GM12878 (cell line): ENCODE measurements around the gene PRICKLE4. TPM values are rescaled to one million over a fixed set of nuclear protein-coding genes. Genes with fewer than 3 reads are reported as not detected.
A peak's percentile ranks its signal among the peaks of the same experiment; 100 is the strongest.

Source experiments
- ATF7 ChIP-seq: fragments of 450-650 bp; IDR thresholded peaks from 2 replicates; pipeline ENCODE4 v1.6.1; 2016; ENCODE audit warnings: low read depth, mild to moderate bottlenecking
- BCL3 ChIP-seq: IDR thresholded peaks from 2 replicates; pipeline ENCODE4 v1.6.1; 2011; ENCODE audit warnings: borderline replicate concordance, low read depth, mild to moderate bottlenecking, moderate library complexity, low read length; ENCODE audit not compliant: insufficient read depth, poor library complexity, severe bottlenecking
- BHLHE40 ChIP-seq, 2 experiments: fragments of 450-650 bp in 1 of 2; IDR thresholded peaks; 2 replicates each; pipeline ENCODE4 v1.6.1; 2011 to 2017; ENCODE audit warnings: low read depth in 2 of 2, borderline replicate concordance in 1 of 2, improper control_type of control experiment in 1 of 2, low read length in 1 of 2, mild to moderate bottlenecking in 1 of 2
- CTCF ChIP-seq, 3 experiments: IDR thresholded peaks in 2 of 3; conservative IDR thresholded peaks in 1 of 3; 2 replicates each; pipeline ENCODE4 v1.5.1; 2011; ENCODE audit warnings: low read depth in 3 of 3, low read length in 3 of 3, mild to moderate bottlenecking in 3 of 3, control low read depth in 2 of 3, moderate library complexity in 2 of 3, inconsistent platforms in 1 of 3, mixed read lengths in 1 of 3; ENCODE audit not compliant: control insufficient read depth in 2 of 3, insufficient read depth in 1 of 3; ENCODE audit errors: extremely low read depth in 1 of 3
- EZH2 ChIP-seq: IDR thresholded peaks from 2 replicates; pipeline ENCODE4 v1.6.1; 2012; ENCODE audit warnings: low read depth, mild to moderate bottlenecking, control low read depth, inconsistent platforms, low read length, borderline replicate concordance; ENCODE audit not compliant: control insufficient read depth
- IRF4 ChIP-seq: IDR thresholded peaks from 2 replicates; pipeline ENCODE4 v1.6.1; 2011; ENCODE audit warnings: low read depth, low read length
- LARP7 ChIP-seq: fragments of 450-650 bp; IDR thresholded peaks from 2 replicates; pipeline ENCODE4 v1.6.1; 2017; ENCODE audit warnings: mild to moderate bottlenecking
- SREBF2 ChIP-seq: IDR thresholded peaks from 2 replicates; pipeline ENCODE4 v1.6.1; 2012; ENCODE audit warnings: mild to moderate bottlenecking, low read length
- USF2 ChIP-seq: IDR thresholded peaks from 2 replicates; pipeline ENCODE4 v1.6.1; 2011; ENCODE audit warnings: low read depth, low read length, improper control_type of control experiment, borderline replicate concordance
- ZZZ3 ChIP-seq: IDR thresholded peaks from 2 replicates; pipeline ENCODE4 v1.6.1; 2011; ENCODE audit warnings: low read depth; ENCODE audit not compliant: control insufficient read depth, insufficient read length
- polyA plus RNA-seq, 11 experiments: library from polyadenylated mRNA; depleted of rRNA in 4 of 11; unstranded in 6 of 11; stranded (reverse) in 5 of 11; fragments of >200 nt; fragmentation: Nextera tagmentation in 4 of 11; fragmentation: Illumina TruSeq in 1 of 11; extraction: Ambion mirVana in 4 of 11; extraction: Trizol in 1 of 11; gene quantifications; 1 replicate in 1 of 11; 2 replicates in 10 of 11; pipeline versions ENCODE4 v1.2.1 to v1.2.3, GENCODE V29; 2011 to 2016; ENCODE audit warnings: inconsistent platforms in 2 of 11, missing spikeins in 2 of 11, low read depth in 1 of 11
- total RNA-seq, 4 experiments: library from RNA; depleted of rRNA in 3 of 4; stranded (reverse); fragments of >200 nt in 3 of 4; fragmentation: Illumina TruSeq in 1 of 4; extraction: Trizol in 1 of 4; gene quantifications; 2 replicates each; pipeline versions ENCODE4 v1.2.1 to v1.2.3, GENCODE V29; 2013 to 2021
- TF ChIP-seq, protein P1 (sequence below): fragments of 450-650 bp; IDR thresholded peaks from 2 replicates; pipeline ENCODE4 v1.6.1; 2016; ENCODE audit warnings: mild to moderate bottlenecking, moderate library complexity, borderline replicate concordance
- TF ChIP-seq, protein P2 (sequence below): fragments of 450-650 bp; IDR thresholded peaks from 2 replicates; pipeline ENCODE4 v1.6.1; 2017; ENCODE audit warnings: mild to moderate bottlenecking
- TF ChIP-seq, protein P3 (sequence below): fragments of 450-650 bp; formaldehyde crosslinking; IDR thresholded peaks from 2 replicates; pipeline ENCODE4 v1.5.0; 2022; ENCODE audit warnings: mild to moderate bottlenecking, missing genetic modification characterization

PRICKLE4 gene
- total and polyA plus RNA-seq, 10 of the 15 experiments (the other 5 are each of a cell fraction or from before 2014, with no cell fraction given): 0.33 to 0.85 (median 0.35) TPM; not detected in 7

GRCh38 chr6:41732591-41733359 is 47.8 kb upstream of the PRICKLE4 start (continued):
- no peak for TF ChIP-seq USF2
- TF ChIP-seq BCL3: peak; percentile 85
- TF ChIP-seq BHLHE40 (IDR thresholded peaks at IDR 0.05; ENCODE audit: borderline replicate concordance in 1 of 2, low read depth in 2 of 2, low read length in 1 of 2): peak; percentile 72 to 76; a peak in 3 of 4 replicates
- TF ChIP-seq, protein P1, sequence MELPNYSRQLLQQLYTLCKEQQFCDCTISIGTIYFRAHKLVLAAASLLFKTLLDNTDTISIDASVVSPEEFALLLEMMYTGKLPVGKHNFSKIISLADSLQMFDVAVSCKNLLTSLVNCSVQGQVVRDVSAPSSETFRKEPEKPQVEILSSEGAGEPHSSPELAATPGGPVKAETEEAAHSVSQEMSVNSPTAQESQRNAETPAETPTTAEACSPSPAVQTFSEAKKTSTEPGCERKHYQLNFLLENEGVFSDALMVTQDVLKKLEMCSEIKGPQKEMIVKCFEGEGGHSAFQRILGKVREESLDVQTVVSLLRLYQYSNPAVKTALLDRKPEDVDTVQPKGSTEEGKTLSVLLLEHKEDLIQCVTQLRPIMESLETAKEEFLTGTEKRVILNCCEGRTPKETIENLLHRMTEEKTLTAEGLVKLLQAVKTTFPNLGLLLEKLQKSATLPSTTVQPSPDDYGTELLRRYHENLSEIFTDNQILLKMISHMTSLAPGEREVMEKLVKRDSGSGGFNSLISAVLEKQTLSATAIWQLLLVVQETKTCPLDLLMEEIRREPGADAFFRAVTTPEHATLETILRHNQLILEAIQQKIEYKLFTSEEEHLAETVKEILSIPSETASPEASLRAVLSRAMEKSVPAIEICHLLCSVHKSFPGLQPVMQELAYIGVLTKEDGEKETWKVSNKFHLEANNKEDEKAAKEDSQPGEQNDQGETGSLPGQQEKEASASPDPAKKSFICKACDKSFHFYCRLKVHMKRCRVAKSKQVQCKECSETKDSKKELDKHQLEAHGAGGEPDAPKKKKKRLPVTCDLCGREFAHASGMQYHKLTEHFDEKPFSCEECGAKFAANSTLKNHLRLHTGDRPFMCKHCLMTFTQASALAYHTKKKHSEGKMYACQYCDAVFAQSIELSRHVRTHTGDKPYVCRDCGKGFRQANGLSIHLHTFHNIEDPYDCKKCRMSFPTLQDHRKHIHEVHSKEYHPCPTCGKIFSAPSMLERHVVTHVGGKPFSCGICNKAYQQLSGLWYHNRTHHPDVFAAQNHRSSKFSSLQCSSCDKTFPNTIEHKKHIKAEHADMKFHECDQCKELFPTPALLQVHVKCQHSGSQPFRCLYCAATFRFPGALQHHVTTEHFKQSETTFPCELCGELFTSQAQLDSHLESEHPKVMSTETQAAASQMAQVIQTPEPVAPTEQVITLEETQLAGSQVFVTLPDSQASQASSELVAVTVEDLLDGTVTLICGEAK: peak; percentile 14; the same call in 1 of the 2 replicates
- TF ChIP-seq, protein P2, sequence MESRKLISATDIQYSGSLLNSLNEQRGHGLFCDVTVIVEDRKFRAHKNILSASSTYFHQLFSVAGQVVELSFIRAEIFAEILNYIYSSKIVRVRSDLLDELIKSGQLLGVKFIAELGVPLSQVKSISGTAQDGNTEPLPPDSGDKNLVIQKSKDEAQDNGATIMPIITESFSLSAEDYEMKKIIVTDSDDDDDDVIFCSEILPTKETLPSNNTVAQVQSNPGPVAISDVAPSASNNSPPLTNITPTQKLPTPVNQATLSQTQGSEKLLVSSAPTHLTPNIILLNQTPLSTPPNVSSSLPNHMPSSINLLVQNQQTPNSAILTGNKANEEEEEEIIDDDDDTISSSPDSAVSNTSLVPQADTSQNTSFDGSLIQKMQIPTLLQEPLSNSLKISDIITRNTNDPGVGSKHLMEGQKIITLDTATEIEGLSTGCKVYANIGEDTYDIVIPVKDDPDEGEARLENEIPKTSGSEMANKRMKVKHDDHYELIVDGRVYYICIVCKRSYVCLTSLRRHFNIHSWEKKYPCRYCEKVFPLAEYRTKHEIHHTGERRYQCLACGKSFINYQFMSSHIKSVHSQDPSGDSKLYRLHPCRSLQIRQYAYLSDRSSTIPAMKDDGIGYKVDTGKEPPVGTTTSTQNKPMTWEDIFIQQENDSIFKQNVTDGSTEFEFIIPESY: no peak
- TF ChIP-seq ATF7: peak; percentile 87
- TF ChIP-seq ZZZ3: no peak
- no peak; the same call in 1 of the 2 replicates for TF ChIP-seq IRF4
- TF ChIP-seq CTCF (IDR thresholded peaks at IDR 0.05 in 2 of 3, conservative IDR thresholded peaks at IDR 0.05 in 1 of 3; ENCODE audit: control insufficient read depth in 2 of 3, extremely low read depth in 1 of 3, insufficient read depth in 1 of 3, low read depth in 3 of 3, low read length in 3 of 3): no peak
- TF ChIP-seq SREBF2: no peak
- TF ChIP-seq, protein P3, sequence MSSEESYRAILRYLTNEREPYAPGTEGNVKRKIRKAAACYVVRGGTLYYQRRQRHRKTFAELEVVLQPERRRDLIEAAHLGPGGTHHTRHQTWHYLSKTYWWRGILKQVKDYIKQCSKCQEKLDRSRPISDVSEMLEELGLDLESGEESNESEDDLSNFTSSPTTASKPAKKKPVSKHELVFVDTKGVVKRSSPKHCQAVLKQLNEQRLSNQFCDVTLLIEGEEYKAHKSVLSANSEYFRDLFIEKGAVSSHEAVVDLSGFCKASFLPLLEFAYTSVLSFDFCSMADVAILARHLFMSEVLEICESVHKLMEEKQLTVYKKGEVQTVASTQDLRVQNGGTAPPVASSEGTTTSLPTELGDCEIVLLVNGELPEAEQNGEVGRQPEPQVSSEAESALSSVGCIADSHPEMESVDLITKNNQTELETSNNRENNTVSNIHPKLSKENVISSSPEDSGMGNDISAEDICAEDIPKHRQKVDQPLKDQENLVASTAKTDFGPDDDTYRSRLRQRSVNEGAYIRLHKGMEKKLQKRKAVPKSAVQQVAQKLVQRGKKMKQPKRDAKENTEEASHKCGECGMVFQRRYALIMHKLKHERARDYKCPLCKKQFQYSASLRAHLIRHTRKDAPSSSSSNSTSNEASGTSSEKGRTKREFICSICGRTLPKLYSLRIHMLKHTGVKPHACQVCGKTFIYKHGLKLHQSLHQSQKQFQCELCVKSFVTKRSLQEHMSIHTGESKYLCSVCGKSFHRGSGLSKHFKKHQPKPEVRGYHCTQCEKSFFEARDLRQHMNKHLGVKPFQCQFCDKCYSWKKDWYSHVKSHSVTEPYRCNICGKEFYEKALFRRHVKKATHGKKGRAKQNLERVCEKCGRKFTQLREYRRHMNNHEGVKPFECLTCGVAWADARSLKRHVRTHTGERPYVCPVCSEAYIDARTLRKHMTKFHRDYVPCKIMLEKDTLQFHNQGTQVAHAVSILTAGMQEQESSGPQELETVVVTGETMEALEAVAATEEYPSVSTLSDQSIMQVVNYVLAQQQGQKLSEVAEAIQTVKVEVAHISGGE (CRISPR knock-in tag): peak; percentile 26; the same call in 1 of the 2 replicates
- TF ChIP-seq EZH2: no peak
- TF ChIP-seq LARP7: peak; percentile 51; the same call in 1 of the 2 replicates
